Measurements from ENCODE around the gene ADGRV1.

The ADGRV1 gene

DNA sequence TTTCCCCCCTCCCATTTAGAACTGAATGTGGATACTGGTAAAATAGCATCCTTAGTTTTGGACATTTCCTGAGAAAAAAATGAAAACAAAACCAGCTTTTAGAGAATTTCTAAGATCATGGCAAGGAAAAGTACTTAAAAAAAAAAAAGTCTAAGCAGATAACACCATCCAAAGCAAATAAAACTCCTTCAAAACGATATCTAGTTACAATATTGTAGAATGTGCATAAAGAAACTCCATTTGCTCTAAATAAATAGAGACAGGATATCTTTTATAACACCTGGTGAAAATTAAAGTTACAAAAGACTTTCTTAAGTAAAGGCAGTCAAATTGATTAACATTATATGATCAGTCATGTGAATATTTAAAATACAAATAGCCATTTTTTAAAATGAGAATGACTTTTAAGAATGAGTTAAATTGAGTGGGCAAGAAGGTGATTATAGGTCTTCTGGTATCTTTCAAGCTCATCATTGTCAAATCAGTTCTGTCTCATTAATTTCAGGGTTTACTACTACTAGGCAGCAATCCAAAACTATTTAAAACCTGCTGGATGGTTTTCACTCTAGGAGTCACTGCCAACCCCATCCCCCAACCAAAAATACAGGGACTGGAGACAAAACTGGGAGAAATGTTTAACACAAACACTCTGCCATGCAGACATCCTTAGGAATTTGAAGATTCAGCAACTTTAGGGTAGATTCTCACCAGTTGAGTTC is 382.6 kb downstream of the ADGRV1 start:
- no peak overlapping the region for H3K27ac ChIP-seq
- H3K36me3 ChIP-seq (ENCODE audit: insufficient read depth, low read length): no peaks in the 10 kb centered on the region
- DNase-seq (ENCODE audit: low read depth, low spot score): no peak
- no peaks in the 10 kb centered on the region for H3K9me3 ChIP-seq (ENCODE audit: low read depth, low read length)
- TF ChIP-seq FOXP2 (optimal IDR thresholded peaks at IDR 0.05; ENCODE audit: control extremely low read depth, extremely low read length, insufficient read depth): no peak
- TF ChIP-seq EZH2 (IDR thresholded peaks at IDR 0.05): no peak
- TF ChIP-seq POLR2AphosphoS5 (IDR thresholded peaks at IDR 0.05; ENCODE audit: borderline replicate concordance, low read depth, low read length): no peak
- H3K9ac ChIP-seq (ENCODE audit: insufficient read length): no peak overlapping the region
- H3K4me3 ChIP-seq: no peak overlapping the region

DNA sequence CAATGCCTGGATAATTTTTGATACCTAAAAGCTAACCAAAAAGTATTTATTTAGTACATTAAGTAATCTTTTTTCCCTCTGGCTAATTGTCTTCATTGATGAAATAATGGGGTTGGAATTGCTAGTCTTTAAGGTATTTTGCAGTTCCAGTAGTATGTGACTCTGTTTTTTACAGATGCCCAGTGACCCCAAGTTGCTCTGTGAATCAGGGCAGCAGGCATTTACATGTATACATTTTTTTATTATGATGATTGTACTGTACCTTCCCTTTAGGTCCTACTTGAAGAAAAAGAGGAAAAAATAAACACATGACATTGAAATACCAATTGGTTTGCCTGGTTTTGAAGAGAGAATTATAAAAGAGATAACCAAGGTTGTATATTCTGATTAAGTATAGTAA is 385.5 kb downstream of the ADGRV1 start:
- DNase-seq (ENCODE audit: low read depth, low spot score): no peak
- no peaks in the 10 kb centered on the region for H3K9me3 ChIP-seq (ENCODE audit: low read depth, low read length)
- H3K27ac ChIP-seq: no peak overlapping the region
- no peaks in the 10 kb centered on the region for H3K36me3 ChIP-seq (ENCODE audit: insufficient read depth, low read length)
- H3K4me3 ChIP-seq: no peak overlapping the region
- no peak overlapping the region for H3K9ac ChIP-seq (ENCODE audit: insufficient read length)
- TF ChIP-seq POLR2AphosphoS5 (IDR thresholded peaks at IDR 0.05; ENCODE audit: borderline replicate concordance, low read depth, low read length) (no peak), EZH2 (IDR thresholded peaks at IDR 0.05) (no peak), FOXP2 (optimal IDR thresholded peaks at IDR 0.05; ENCODE audit: control extremely low read depth, extremely low read length, insufficient read depth) (no peak)

DNA sequence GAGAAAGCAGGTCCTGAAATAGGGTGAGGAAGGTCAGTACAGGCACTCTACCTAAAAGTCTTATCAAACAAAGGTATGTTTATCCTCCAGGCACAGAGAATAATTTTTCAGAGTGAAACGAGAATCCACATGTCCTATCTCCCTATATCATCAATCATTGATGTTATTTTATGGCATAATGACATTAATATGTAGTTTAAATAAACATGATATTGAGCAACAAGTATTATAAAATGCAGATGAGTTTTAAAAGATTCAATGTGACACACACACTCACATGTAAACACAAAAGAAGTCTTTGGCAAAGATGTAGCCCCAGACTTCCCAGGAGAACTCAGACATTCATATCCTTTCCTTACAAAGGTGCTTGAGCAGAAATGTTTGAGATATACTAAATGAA is 389.1 kb downstream of the ADGRV1 start:
- Histone ChIP-seq H3K4me3 (no peak overlapping the region), H3K36me3 (ENCODE audit: insufficient read depth, low read length) (no peaks in the 10 kb centered on the region), H3K9me3 (ENCODE audit: low read depth, low read length) (no peaks in the 10 kb centered on the region), H3K9ac (ENCODE audit: insufficient read length) (no peak overlapping the region), H3K27ac (no peak overlapping the region)
- no peak for DNase-seq (ENCODE audit: low read depth, low spot score)
- TF ChIP-seq EZH2 (IDR thresholded peaks at IDR 0.05) (no peak), POLR2AphosphoS5 (IDR thresholded peaks at IDR 0.05; ENCODE audit: borderline replicate concordance, low read depth, low read length) (no peak)

DNA sequence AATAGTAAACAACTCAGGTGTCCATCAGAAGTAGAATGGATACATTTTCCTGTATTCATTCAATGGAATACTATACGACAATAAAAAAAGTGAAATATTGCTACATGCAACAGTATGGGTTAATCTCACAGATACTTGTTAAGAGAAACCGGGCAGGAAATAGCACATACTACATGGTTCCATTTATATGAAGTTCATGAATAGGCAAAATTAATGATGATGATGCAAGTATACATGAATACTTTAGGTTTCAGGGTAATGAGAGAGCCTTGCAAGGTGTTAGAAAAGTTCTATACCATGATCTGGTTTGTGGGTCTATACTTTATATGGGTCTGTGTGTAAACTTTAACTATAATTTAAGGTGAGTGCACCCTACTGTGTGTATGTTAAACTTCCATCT is 390.4 kb downstream of the ADGRV1 start:
- Histone ChIP-seq H3K27ac (no peak overlapping the region), H3K9ac (ENCODE audit: insufficient read length) (no peak overlapping the region), H3K4me3 (no peak overlapping the region), H3K9me3 (ENCODE audit: low read depth, low read length) (no peaks in the 10 kb centered on the region), H3K36me3 (ENCODE audit: insufficient read depth, low read length) (no peaks in the 10 kb centered on the region)
- no peak for DNase-seq (ENCODE audit: low read depth, low spot score)
- TF ChIP-seq EZH2 (IDR thresholded peaks at IDR 0.05) (no peak), POLR2AphosphoS5 (IDR thresholded peaks at IDR 0.05; ENCODE audit: borderline replicate concordance, low read depth, low read length) (no peak), FOXP2 (optimal IDR thresholded peaks at IDR 0.05; ENCODE audit: control extremely low read depth, extremely low read length, insufficient read depth) (no peak)

DNA sequence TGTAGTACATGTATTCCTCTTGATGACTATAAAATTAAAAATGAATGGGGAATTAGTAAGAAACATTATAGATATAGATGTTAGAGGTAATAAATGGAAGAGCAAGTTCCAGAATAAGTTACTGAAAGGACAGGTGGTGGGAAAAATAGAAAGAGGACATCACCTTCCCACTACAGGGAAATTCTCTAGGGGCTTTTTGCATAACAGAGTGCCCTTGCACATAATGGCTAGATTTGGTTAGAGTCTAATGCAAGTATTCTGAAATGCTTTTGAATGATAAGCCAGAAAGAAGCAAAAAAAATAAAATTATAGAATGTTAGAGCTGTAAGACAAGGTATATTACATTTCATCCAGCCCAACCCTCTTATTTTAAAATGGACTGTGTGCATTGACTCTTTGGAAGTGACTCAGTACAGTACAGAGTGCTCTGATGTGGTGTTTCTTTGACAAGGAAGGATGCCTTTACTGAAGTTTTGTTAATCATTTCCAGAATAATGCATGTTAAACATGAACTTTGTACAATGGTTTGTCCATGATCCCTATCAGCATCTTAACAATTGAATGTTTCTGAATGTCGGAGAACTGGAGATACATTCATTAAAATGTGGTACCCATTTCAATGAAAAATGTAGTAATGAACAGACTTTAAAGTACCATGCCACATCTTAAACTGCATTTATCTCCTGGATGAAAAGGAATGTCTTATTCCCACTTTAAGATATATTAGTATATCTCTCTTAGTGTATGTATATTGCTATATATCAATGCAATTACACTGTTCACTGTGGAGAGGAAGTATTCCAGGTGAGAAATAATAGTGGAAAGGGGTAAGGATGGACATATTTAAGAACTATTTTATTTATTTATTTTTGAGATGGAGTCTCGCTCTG is 391.1 kb downstream of the ADGRV1 start:
- no peaks in the 10 kb centered on the region for H3K36me3 ChIP-seq (ENCODE audit: insufficient read depth, low read length)
- H3K9ac ChIP-seq (ENCODE audit: insufficient read length): no peak overlapping the region
- no peak overlapping the region for H3K4me3 ChIP-seq
- no peak overlapping the region for H3K27ac ChIP-seq
- TF ChIP-seq POLR2AphosphoS5 (IDR thresholded peaks at IDR 0.05; ENCODE audit: borderline replicate concordance, low read depth, low read length) (no peak), FOXP2 (optimal IDR thresholded peaks at IDR 0.05; ENCODE audit: control extremely low read depth, extremely low read length, insufficient read depth) (no peak), EZH2 (IDR thresholded peaks at IDR 0.05) (no peak)
- H3K9me3 ChIP-seq (ENCODE audit: low read depth, low read length): no peaks in the 10 kb centered on the region
- DNase-seq (ENCODE audit: low read depth, low spot score): no peak

DNA sequence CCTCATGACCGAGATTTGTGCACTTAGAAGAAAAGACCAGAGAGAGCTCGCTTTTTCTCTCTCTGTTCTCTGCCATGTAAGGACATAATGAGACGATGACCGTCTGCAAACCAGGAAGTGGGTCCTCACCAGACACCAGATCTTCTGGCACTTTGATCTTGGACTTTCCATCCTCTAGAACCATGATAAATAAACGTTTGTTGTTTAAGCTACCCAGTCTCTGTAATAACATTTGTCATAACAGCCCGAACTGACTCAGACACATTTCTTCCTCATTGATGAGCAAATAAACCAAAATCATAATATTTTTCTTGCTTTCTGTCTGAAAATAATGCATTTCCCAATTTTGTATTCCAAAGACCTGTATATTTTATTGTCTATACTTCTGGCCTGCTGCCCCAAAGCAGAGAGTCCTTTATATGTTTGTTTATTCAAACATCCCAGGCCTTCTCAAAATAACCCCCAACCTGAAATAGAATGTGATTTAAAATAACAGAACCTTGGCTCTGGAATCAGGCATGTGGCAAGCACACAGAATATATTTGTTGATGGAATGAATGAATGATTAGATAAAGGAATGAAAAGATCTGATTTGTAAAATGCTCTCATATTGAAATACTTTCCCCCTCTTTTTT is 396.5 kb downstream of the ADGRV1 start:
- no peak for TF ChIP-seq POLR2AphosphoS5 (IDR thresholded peaks at IDR 0.05; ENCODE audit: borderline replicate concordance, low read depth, low read length)
- H3K27ac ChIP-seq: no peak overlapping the region
- H3K9ac ChIP-seq (ENCODE audit: insufficient read length): no peak overlapping the region
- no peaks in the 10 kb centered on the region for H3K36me3 ChIP-seq (ENCODE audit: insufficient read depth, low read length)
- DNase-seq (ENCODE audit: low read depth, low spot score): no peak
- no peaks in the 10 kb centered on the region for H3K9me3 ChIP-seq (ENCODE audit: low read depth, low read length)
- no peak overlapping the region for H3K4me3 ChIP-seq

DNA sequence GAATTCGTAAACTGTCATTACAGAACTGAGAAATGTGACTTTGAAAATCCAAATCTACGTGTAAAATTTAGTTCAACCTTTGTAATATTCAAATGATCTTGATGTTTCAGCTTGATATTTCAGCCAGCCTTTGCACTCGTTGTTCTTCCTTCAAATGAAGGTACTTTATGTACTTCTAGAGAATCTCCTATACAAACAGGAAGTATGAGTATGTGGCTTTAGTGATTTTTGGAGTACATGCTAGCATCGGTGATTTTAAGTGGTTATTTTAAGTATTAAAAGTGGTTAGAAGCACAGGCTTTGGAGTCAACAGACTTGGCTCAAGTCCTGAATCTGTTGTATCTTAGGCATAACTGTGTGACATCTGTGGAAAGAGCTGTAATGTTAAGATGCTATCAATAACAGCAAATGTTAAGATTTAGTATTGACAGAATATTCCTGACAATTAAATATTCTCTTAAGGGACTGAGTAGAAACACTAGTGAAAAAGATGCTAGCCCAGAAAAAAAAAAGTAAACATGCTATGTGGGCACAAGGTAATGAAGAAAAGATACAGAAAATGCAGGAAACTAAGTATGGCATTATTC is 398.0 kb downstream of the ADGRV1 start:
- no peak overlapping the region for H3K9ac ChIP-seq (ENCODE audit: insufficient read length)
- DNase-seq (ENCODE audit: low read depth, low spot score): no peak
- TF ChIP-seq POLR2AphosphoS5 (IDR thresholded peaks at IDR 0.05; ENCODE audit: borderline replicate concordance, low read depth, low read length) (no peak), FOXP2 (optimal IDR thresholded peaks at IDR 0.05; ENCODE audit: control extremely low read depth, extremely low read length, insufficient read depth) (no peak), EZH2 (IDR thresholded peaks at IDR 0.05) (no peak)
- H3K4me3 ChIP-seq: peak overlapping the region; percentile 11
- H3K36me3 ChIP-seq (ENCODE audit: insufficient read depth, low read length): no peaks in the 10 kb centered on the region
- peak overlapping the region; percentile 5; the same call in 1 of the 2 replicates for H3K27ac ChIP-seq
- no peaks in the 10 kb centered on the region for H3K9me3 ChIP-seq (ENCODE audit: low read depth, low read length)

DNA sequence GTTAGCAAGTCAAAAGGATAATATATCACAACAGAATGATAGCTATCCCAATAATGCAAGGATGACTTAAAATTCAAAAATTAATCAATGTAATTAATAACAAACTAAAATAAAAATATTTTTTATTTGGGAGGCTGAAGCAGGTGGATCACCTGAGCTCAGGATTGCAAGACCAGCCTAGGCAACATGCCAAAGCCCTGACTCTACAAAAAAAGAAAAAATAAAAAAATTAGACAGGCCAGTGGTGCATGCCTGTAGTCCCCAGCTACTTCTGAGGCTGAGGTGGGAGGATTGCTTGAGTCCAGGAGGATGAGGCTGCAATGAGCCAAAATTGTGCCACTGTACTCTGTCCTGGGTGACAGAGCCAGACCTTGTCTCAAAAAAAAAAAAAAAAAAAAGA is 399.3 kb downstream of the ADGRV1 start:
- Histone ChIP-seq H3K27ac (no peak overlapping the region), H3K4me3 (no peak overlapping the region), H3K9me3 (ENCODE audit: low read depth, low read length) (no peaks in the 10 kb centered on the region), H3K36me3 (ENCODE audit: insufficient read depth, low read length) (no peaks in the 10 kb centered on the region), H3K9ac (ENCODE audit: insufficient read length) (no peak overlapping the region)
- DNase-seq (ENCODE audit: low read depth, low spot score): no peak
- TF ChIP-seq FOXP2 (optimal IDR thresholded peaks at IDR 0.05; ENCODE audit: control extremely low read depth, extremely low read length, insufficient read depth) (no peak), EZH2 (IDR thresholded peaks at IDR 0.05) (no peak), POLR2AphosphoS5 (IDR thresholded peaks at IDR 0.05; ENCODE audit: borderline replicate concordance, low read depth, low read length) (no peak)

All from SK-N-MC (cell line).